Measurements from ENCODE around the gene RGS7.
"Not testable (repeated sequence)": the region's sequence is repeated elsewhere in the genome, so short reads cannot be mapped to it uniquely, and the experiment has no call there.

RGS7 gene

DNA sequence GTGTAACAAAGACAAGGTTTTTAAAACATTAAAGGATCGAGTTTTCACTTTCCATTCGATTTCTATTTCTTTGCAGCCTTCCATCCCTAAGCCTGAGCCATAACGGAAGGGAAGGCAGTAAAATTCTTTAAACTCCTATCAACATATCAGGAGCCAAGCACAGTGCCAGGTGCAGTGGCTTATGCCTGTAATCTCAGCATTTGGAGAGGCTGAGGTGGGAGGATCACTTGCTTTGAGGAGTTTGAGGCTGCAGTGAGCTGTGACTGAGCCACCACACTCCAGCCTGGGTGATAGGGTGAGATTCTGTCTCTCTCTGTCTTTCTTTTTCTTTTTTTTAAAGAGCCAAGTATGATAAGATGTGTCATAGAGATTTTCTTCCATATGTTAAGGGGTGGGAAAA, 527.5 kb downstream of the RGS7 start:
- DNase-seq (ENCODE audit: low read depth): no peak

DNA sequence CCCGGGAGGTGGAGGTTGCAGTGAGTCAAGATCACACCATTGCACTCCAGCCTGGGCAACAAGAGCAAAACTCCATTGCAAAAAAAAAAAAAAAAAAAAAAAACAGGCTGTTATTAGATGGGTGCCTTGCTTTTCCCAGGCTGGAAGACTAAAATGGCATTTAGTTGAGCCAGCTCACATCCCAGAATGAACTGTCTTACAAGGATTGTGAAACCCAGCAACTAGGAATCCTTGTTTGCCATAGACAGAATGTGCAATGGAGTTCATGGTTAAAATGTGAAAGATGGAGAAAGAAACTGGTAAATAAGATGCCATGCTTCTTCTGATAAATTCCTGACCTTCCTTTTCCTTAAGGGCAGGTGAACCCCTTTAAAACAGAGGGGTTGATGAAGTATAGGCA, 529.2 kb downstream of the RGS7 start:
- no peak for DNase-seq (ENCODE audit: low read depth)

GRCh38 chr1:240824238-240824637, 532.8 kb downstream of the RGS7 start:
- no peak for DNase-seq (ENCODE audit: low read depth)

DNA sequence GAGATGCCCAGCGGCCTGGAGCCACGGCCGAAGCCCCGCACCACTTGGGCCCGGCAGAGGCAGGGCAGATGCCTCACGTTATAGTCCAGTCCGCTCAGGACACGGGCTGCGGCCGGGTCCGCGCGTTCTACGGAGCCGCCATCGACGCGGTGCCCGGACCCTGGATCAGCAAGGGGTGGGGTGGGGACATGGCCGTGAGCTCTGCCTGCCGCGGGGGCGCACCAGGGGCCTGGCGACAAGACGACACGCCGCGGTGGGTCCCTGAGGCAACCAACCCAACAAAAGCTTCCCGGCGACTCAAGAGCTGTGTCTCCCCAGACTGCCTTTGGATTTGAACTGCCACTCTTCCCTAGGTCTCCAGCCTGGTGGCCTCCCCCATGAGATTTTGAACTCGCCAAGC, 533.6 kb downstream of the RGS7 start:
- no peak for DNase-seq (ENCODE audit: low read depth)

- no peak for DNase-seq (ENCODE audit: low read depth)
Measured at GRCh38 chr1:240821925-240822324, 535.1 kb downstream of the RGS7 start.

- DNase-seq (ENCODE audit: low read depth): no peak
Measured at GRCh38 chr1:240820816-240821215, 536.2 kb downstream of the RGS7 start.

- no peak for DNase-seq (ENCODE audit: low read depth)
Measured at GRCh38 chr1:240816472-240816871, 540.5 kb downstream of the RGS7 start.

DNA sequence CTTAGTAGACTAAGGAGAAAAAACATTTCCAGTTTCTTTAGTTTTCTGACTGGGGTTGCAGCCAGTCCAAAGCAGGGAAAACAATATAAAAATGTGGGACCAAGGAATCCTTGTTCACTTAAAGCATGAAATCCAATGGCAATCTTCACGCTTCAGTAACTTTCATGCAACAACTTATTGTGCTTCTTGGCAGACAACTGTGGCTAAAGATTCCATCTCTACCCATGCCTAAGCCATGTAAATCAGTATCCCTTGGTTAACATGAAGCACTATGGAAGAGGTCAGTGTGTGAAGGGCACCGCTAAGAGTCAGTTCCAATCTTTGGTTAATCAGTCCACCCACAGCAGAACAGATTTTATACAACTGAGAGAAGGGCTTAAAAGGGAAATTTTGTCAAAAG, 543.3 kb downstream of the RGS7 start:
- no peak for DNase-seq (ENCODE audit: low read depth)

GRCh38 chr1:240811256-240811655, 545.7 kb downstream of the RGS7 start:
- no peak for DNase-seq (ENCODE audit: low read depth)

DNA sequence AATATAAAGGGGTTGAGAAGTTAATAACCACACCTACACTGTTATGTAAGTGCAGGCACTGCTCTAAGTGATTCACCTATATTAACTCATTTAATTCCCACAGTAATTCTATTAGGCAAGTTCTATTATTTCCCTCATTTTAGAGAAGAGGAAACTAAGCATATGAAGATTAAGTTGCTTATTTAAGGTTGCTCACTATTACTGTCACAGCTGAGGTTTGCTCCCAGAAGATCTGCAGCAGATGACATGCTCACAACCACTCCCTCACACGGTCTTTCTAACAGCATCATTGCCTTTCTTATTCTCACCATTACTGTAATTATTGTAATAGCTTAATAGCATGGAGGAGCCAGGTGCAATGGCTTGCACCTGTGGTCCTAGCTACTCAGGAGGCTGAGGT, 548.6 kb downstream of the RGS7 start:
- DNase-seq (ENCODE audit: low read depth): no peak

- no peak for DNase-seq (ENCODE audit: low read depth)
Measured at GRCh38 chr1:240806200-240806745, 550.7 kb downstream of the RGS7 start.

DNA sequence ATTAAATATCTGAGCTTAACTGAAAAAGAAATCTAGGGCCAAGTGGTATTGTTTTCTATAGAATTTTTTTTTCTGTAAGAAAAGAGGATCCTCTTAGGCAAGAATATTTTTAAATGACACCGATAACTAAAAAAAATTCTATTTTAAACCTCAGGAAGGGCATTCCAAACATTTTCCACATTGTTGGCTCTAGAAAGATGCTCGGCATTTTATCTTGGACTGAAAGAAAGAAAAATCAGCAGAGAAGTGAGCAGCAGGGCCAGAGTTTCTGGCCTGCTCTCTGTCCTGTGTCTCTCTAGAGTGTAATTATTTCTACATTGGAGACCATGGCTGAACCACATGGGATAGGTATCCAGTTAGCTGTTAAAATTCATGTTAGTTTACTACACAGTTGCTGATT, 552.5 kb downstream of the RGS7 start:
- no peak for DNase-seq (ENCODE audit: low read depth)

- no peak for DNase-seq (ENCODE audit: low read depth)
Measured at GRCh38 chr1:240803151-240803550, 553.9 kb downstream of the RGS7 start.

DNA sequence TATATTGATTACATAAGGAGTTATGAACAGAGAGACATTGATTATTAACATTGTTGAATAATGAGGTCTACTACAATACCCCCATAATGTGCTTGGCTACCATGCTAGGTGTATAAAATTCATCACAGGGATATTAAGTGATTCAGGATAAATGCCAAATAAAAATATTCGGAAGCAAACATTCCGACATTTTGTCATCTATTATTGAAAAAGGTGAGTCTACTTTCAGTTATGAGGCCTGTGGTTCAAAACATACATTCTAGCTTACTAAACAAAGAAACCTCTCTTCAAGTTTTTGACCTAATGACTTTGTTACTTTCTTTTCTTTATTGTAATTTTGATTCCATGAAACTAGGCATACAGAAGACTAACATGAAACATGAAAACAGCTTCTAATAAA, 554.7 kb downstream of the RGS7 start:
- no peak for DNase-seq (ENCODE audit: low read depth)

- no peak for DNase-seq (ENCODE audit: low read depth)
Measured at GRCh38 chr1:240801442-240801841, 555.6 kb downstream of the RGS7 start.

DNA sequence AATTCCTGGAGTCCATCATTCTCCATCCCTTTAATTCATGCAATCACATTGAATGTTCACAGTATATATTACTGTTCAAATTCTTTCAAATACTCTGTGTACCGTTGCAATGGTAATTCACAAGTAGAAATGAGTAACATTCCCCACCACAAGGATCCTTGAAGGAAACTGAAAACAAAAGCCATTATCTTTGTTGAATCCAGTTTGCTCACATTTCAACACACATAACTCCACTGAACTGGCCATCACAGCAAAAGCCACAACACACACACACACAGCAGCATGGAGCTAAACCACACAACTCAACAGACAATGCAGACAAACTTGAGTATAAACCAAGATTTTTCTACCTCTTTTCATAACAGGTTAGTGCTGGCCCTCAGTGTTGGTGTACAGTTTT, 556.7 kb downstream of the RGS7 start:
- no peak for DNase-seq (ENCODE audit: low read depth)

DNA sequence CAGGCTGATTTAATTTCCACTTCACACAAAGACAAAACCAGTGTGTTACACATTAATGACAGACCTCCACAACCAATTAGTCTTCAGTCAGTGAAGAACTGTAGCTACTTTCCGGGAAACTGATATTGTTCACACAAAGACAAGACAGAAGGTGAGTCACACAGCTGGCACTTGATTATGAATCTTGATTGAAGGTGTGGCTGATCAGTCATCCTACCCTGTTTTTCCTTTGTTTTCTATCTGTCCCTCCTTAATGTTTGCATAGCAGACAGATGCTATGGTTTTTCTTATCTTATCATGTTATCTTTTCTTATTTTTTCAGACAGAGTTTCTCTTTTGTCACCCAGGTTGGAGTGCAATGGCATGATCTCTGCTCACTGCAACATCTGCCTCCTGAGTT, 560.0 kb downstream of the RGS7 start:
- DNase-seq (ENCODE audit: low read depth): no peak

GRCh38 chr1:240794046-240794843, 562.8 kb downstream of the RGS7 start:
- no peak for DNase-seq (ENCODE audit: low read depth)

- no peak for DNase-seq (ENCODE audit: low read depth)
Measured at GRCh38 chr1:240792915-240793529, 564.0 kb downstream of the RGS7 start.

- no peak for DNase-seq (ENCODE audit: low read depth)
Measured at GRCh38 chr1:240790856-240791255, 566.1 kb downstream of the RGS7 start.

- no peak for DNase-seq (ENCODE audit: low read depth)
Measured at GRCh38 chr1:240786880-240787279, 570.1 kb downstream of the RGS7 start.

DNA sequence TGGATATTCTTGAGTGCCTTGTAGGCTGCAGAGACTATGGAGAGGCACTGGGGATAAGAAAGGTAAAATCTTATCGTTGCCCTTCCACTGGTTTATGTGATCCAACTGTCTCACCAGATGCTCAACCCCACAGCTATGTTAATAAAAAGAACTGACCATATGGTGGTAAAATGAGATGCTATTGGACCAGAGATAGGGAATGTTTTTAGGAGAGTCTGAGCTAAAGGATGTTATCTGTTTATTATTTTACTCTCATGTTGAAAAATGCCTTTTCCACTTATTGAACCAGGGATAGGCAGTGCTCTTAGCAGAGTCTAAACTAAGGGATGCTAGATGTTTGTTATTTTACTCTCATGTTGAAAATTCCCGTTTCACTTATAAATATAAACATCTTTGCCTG, 572.2 kb downstream of the RGS7 start:
- no peak for DNase-seq (ENCODE audit: low read depth)

- DNase-seq (ENCODE audit: low read depth): not testable (repeated sequence)
Measured at GRCh38 chr1:240783728-240784137, 573.3 kb downstream of the RGS7 start.

GRCh38 chr1:240776237-240776636, 580.8 kb downstream of the RGS7 start:
- DNase-seq (ENCODE audit: low read depth): no peak

All from stimulated activated CD8-positive, alpha-beta memory T cell treated with anti-CD3 and anti-CD28 coated beads, Interleukin-15, amount 100 ng/mL, for 24 hours (primary cell).